NCI-H2081 (cell line): ENCODE results near the gene CHCHD3.
A peak's percentile ranks its signal among the peaks of the same experiment; 100 is the strongest.
"Not testable (repeated sequence)": the region's sequence is repeated elsewhere in the genome, so short reads cannot be mapped to it uniquely, and the experiment has no call there.

Experiments
- DNase-seq, 2 experiments: peaks; one replicate each; lab custom pipeline; 2025; lab: John Stamatoyannopoulos, UW

The CHCHD3 gene

GRCh38 chr7:133044722-133045473 lies 37.0 kb downstream of the CHCHD3 start:
- no peak for DNase-seq

- peak in 1 of 2 experiments; percentile 62 for DNase-seq
Observed at GRCh38 chr7:133040674-133041073, 41.2 kb downstream of the CHCHD3 start.

- no peak for DNase-seq
Observed at GRCh38 chr7:133040178-133040577, 41.7 kb downstream of the CHCHD3 start.

GRCh38 chr7:133039614-133040013 lies 42.3 kb downstream of the CHCHD3 start:
- no peak for DNase-seq

- no peak for DNase-seq
Observed at GRCh38 chr7:133036289-133036688, 45.6 kb downstream of the CHCHD3 start.

- not testable (repeated sequence) for DNase-seq
Observed at GRCh38 chr7:133035240-133035639, 46.6 kb downstream of the CHCHD3 start.

GRCh38 chr7:133030346-133030745 lies 51.5 kb downstream of the CHCHD3 start:
- no peak for DNase-seq

- no peak for DNase-seq
Observed at GRCh38 chr7:133029463-133029862, 52.4 kb downstream of the CHCHD3 start.

GRCh38 chr7:133027397-133027796 lies 54.5 kb downstream of the CHCHD3 start:
- DNase-seq: no peak

- DNase-seq: no peak
Observed at GRCh38 chr7:133026210-133026859, 55.6 kb downstream of the CHCHD3 start.

GRCh38 chr7:133025056-133025455 lies 56.8 kb downstream of the CHCHD3 start:
- DNase-seq: no peak

- DNase-seq: no peak
Observed at GRCh38 chr7:133024596-133024995, 57.3 kb downstream of the CHCHD3 start.

GRCh38 chr7:133023370-133024071 lies 58.4 kb downstream of the CHCHD3 start:
- no peak for DNase-seq

GRCh38 chr7:133022661-133023060 lies 59.2 kb downstream of the CHCHD3 start:
- DNase-seq: no peak

- DNase-seq: no peak
Observed at GRCh38 chr7:133021196-133021595, 60.7 kb downstream of the CHCHD3 start.

- no peak for DNase-seq
Observed at GRCh38 chr7:133020496-133020895, 61.4 kb downstream of the CHCHD3 start.

- DNase-seq: no peak
Observed at GRCh38 chr7:133019590-133019989, 62.3 kb downstream of the CHCHD3 start.

GRCh38 chr7:133016604-133017003 lies 65.3 kb downstream of the CHCHD3 start:
- DNase-seq: no peak

GRCh38 chr7:133015888-133016287 lies 66.0 kb downstream of the CHCHD3 start:
- DNase-seq: no peak

GRCh38 chr7:133011746-133012145 lies 70.1 kb downstream of the CHCHD3 start:
- DNase-seq: no peak

- no peak for DNase-seq
Observed at GRCh38 chr7:133009426-133010252, 72.3 kb downstream of the CHCHD3 start.

- no peak for DNase-seq
Observed at GRCh38 chr7:133007961-133008360, 73.9 kb downstream of the CHCHD3 start.
